LNCAP (cell line): ENCODE data around the gene PARD3B.

Experiments used
- TF ChIP-seq, protein P1 (sequence below): fragments of 450-650 bp; IDR thresholded peaks from 2 replicates; pipeline ENCODE4 v1.5.1; 2017; ENCODE audit warnings: mild to moderate bottlenecking

The PARD3B gene

DNA sequence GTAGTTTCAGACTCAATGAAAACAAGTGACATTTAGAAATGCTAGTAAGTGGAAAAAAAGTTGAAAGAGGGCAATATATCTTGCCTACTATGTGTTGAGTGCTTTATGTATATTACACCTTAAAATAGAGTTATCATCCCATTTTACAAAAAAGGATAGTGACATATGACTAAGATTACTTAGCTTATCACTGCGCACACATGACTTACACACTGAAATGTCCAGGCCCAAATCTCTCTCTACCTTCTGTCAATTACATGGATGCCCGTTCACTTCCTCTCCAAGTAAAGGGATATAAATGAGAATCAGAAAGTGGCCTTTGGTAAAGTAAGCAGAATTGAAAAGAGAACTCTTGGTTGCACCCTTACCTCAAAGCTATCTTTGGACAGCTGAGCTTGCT is 3.6 kb upstream of the PARD3B start:
- TF ChIP-seq, protein P1, sequence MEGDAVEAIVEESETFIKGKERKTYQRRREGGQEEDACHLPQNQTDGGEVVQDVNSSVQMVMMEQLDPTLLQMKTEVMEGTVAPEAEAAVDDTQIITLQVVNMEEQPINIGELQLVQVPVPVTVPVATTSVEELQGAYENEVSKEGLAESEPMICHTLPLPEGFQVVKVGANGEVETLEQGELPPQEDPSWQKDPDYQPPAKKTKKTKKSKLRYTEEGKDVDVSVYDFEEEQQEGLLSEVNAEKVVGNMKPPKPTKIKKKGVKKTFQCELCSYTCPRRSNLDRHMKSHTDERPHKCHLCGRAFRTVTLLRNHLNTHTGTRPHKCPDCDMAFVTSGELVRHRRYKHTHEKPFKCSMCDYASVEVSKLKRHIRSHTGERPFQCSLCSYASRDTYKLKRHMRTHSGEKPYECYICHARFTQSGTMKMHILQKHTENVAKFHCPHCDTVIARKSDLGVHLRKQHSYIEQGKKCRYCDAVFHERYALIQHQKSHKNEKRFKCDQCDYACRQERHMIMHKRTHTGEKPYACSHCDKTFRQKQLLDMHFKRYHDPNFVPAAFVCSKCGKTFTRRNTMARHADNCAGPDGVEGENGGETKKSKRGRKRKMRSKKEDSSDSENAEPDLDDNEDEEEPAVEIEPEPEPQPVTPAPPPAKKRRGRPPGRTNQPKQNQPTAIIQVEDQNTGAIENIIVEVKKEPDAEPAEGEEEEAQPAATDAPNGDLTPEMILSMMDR = no peak

DNA sequence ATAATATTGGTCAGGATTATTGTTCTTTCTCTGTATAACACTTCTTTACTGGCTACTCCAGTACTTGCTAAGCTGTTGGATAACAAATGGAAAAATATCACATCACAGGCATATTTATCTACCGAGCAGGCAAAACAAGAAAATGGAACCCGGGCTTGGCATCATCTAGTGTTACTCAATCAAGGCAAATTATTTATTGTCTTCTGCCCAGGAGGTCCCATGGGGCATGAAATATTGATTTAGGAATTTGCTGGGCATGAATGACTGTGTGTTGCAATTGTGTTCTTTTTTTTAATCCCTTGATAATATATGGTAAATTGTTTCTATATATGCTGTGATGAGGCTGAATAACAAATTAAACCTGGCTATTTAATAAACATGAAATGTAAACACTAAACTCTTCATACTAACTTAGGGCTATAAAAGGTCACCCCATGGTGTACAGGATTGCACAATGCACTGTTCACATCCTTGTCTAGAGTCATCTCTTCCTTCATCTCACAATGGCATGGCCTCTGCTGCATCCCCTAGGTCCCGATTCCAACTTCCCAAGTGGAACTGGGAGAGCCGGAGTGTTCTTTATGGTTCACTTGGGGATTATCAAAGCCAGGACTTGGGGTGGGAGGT is 2.2 kb upstream of the PARD3B start:
- TF ChIP-seq, protein P1 = no peak

DNA sequence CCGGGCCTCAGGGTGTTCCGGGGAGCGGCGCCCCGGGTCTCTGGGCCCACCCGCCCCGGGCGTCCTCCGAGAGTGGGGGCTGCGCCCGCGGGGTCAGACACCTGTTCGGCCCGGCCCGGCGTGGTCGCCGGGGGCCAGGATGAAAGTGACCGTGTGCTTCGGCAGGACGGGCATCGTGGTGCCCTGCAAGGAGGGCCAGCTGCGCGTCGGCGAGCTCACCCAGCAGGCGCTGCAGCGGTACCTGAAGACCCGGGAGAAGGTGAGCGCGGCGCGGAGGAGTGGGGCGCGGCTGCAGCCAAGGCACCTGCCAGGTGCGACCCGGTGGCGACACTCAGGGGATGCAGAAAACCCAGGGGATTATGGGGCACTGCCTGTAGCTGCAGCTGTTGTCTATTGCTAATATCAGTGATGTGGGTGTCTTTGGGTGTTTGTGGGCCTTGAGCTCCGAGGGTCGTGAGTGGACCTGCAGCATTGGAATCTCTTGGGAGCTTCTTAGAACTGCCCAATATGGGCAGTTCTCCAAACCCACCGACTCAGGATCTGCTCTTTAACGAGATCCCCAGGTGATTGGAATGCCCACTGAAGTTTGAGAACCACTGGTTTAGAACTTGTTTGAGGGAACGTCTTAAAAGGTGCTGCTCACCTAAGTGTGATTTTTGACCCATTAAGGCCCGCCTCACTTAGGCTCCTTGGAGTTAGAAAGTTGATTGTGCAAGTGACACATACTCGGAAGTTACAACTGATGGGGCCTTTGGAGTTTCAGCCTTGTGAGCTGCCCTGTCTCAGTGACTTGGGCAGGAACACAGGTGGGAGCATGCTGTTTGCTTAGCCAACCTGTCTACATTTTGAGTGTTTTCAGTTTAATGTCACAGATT is 823 bp downstream of the PARD3B start:
- TF ChIP-seq, protein P1 = no peak

DNA sequence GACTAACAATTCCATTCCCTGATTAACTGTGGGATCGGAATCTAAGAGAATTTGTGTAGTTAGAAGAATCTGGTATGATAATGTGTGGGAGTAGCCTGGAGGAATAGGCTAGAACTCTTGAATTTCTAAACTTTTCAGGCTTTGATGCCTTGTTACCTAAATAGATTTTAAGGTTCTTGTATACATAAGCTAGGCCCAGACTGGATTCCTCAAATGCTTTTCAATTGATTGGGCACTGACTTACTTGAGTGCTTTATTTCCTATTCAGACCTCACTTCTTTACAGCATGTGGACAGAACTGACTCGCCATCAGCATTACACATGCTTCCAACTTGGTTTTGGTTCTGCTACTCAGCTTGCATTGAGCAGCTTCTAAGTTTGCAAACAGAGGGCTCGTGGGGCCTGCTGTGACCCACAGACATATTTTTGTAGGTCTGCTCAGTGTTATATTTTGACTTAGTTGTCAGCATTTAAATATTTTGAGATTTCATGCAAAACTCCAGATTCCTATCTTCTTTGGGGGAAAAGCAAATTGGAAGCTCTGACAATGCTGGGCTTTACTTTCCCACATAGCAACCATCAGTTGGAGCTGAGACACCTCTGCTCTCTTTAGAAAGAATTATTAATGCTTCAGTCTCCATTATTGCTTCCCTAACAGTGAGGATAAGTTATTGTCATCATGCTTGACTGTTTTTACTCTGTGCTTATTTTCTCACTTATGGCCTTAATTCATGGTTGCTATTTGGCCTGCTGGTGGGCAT is 5.7 kb downstream of the PARD3B start:
- TF ChIP-seq, protein P1 = no peak

DNA sequence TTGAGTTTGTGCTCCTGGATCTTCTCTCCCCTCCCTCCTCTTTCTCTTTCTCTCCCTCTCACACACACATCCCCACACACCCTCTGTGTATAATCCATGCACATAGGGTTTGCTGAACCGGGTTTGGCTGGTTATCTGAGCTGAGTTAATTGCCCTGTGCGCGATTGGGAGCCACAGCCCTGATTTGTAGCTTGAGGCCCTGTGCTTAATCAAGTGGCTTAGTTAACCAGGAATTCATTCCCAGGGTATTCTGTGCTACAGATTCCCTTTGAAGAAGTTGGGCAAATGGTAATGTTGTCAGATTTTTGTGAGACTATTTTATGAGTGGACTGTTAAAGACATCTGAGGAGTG is 6.2 kb downstream of the PARD3B start:
- TF ChIP-seq, protein P1 = no peak

DNA sequence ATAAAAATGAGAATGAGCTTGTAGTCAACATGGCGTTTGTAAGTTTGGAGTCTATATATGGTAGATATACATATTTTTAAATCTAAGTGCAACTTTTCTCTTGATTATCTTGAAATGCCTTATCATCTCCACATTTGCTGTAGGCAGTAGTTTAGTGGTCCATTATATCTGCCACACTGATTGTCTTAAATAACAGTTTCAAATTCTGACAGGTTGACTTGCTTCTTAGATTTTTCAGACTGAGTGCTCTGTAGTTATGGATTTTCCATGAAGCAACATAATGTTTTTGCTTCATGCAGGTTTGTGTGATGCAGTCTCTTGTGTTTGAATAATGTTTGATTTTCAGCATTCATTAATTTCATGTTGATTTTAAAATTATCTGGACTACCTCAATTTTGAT is 12.3 kb downstream of the PARD3B start:
- TF ChIP-seq, protein P1 = no peak

DNA sequence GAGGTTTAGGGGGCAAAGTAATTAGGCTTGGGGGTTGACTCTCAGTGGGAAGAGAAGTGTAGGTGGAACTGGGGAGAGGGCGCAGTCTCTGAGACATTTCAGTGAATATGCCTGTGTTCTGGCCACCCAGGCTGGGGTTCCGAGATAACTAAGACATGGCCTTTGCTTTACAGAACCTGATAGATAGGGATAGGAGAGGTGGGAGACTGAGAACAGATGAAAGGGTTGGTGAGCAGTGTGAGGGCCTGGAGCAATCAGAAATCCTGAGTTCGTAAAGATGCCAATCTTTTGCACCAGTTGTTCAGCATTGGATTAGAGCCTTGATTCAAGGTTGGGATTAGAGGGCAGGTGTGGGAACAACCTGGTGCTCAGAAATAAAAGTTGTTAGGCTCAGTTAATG is 15.6 kb downstream of the PARD3B start:
- TF ChIP-seq, protein P1 = no peak
